K562 (cell line): ENCODE results near the gene SHISAL1. TPM values are rescaled to one million over a fixed set of nuclear protein-coding genes. Genes with fewer than 3 reads are reported as not detected.

Source experiments
- ATAC-seq: fragments of 200-7000 bp; cut with Tn5 transposase; 3 replicates; pipeline ENCODE4 v1.9.1; 2020; ENCODE audit warnings: moderate library complexity
- BruUV-seq: library from RNA; stranded (reverse); fragments of 400-500 nt; replicated peaks from 2 replicates; lab custom pipeline; 2021; lab: Mats Ljungman, UMichigan
- CTCF ChIA-PET: fragments of 300-600 bp; formaldehyde crosslinking; extraction: SDS; loops from one replicate; lab custom pipeline; 2021; ENCODE audit warnings: low intra/inter-chr PET ratio; lab: Yijun Ruan, JAX
- POLR2A ChIA-PET: fragments of 300-600, 350-650 bp; sonication (Branson Sonifier 250); formaldehyde crosslinking; extraction: SDS; loops from one replicate; lab custom pipeline; 2021; ENCODE audit warnings: antibody characterized with exemption, inconsistent platforms; lab: Yijun Ruan, JAX
- DNase-seq, 4 experiments: peaks; one replicate each; pipeline versions ENCODE4 v3.0.0 to v3.0.0-alpha.2; 2011 to 2018; ENCODE audit warnings: low spot score in 3 of 4, mixed read lengths in 3 of 4; ENCODE audit errors: extremely low read depth in 1 of 4
- FAIRE-seq: peaks from 2 replicates; lab custom pipeline; 2011; peaks lifted over from hg19 to GRCh38; lab: Jason Lieb, UNC
- H2AFZ ChIP-seq: 2 replicates; pipeline ENCODE4 v1.6.0; 2011; ENCODE audit warnings: low read depth, low read length, control low read depth, inconsistent platforms
- H3K27ac ChIP-seq: fragments of 200-600 bp; 3 replicates; pipeline ENCODE4 v1.8.0; 2011; ENCODE audit warnings: low read depth, mild to moderate bottlenecking, control low read depth, inconsistent platforms, low read length, moderate library complexity, mixed read lengths; ENCODE audit errors: extremely low read depth
- H3K27me3 ChIP-seq, 2 experiments: fragments of 300-600 bp in 1 of 2; 2 replicates in 1 of 2; 3 replicates in 1 of 2; pipeline versions ENCODE4 v1.6.0 to v1.8.0; 2011; ENCODE audit warnings: inconsistent platforms in 2 of 2, low read length in 2 of 2, mild to moderate bottlenecking in 1 of 2, mixed read lengths in 1 of 2, moderate library complexity in 1 of 2; ENCODE audit not compliant: control insufficient read depth in 2 of 2, insufficient read depth in 2 of 2
- H3K36me3 ChIP-seq: fragments of 300-600 bp; 3 replicates; pipeline ENCODE4 v1.8.0; 2011; ENCODE audit warnings: mild to moderate bottlenecking, low read length, inconsistent platforms; ENCODE audit not compliant: control insufficient read depth, insufficient read depth
- H3K4me1 ChIP-seq, 2 experiments: fragments of 200-600 bp in 1 of 2; replicated peaks in 1 of 2; 2 replicates in 1 of 2; 3 replicates in 1 of 2; pipeline versions ENCODE4 v1.5.1 to v1.8.0; 2011; ENCODE audit warnings: inconsistent platforms in 2 of 2, low read length in 2 of 2, mild to moderate bottlenecking in 1 of 2, mixed read lengths in 1 of 2, moderate library complexity in 1 of 2; ENCODE audit not compliant: control insufficient read depth in 2 of 2, insufficient read depth in 2 of 2
- H3K4me2 ChIP-seq: 2 replicates; pipeline ENCODE4 v1.6.1; 2011; ENCODE audit warnings: low read length, control low read depth, inconsistent platforms, mixed read lengths; ENCODE audit not compliant: insufficient read depth
- H3K4me3 ChIP-seq: fragments of 200-600 bp; sonication (generic), shearing (Covaris generic); 2 replicates; pipeline ENCODE4 v1.5.1; 2016; ENCODE audit warnings: control low read depth, inconsistent platforms
- H3K79me2 ChIP-seq: fragments of 200-600 bp; 3 replicates; pipeline ENCODE4 v1.8.0; 2011; ENCODE audit warnings: low read length, inconsistent platforms; ENCODE audit not compliant: control insufficient read depth, insufficient read depth
- H3K9ac ChIP-seq, 2 experiments: 2 replicates each; pipeline versions ENCODE4 v1.6.0 to v1.6.1; 2011; ENCODE audit warnings: low read depth in 2 of 2, low read length in 2 of 2, control low read depth in 1 of 2, inconsistent platforms in 1 of 2, mild to moderate bottlenecking in 1 of 2, mixed read lengths in 1 of 2; ENCODE audit not compliant: insufficient read depth in 1 of 2
- H3K9me1 ChIP-seq: one replicate; pipeline ENCODE4 v1.6.0; 2011; ENCODE audit warnings: inconsistent platforms, mild to moderate bottlenecking, low read length, moderate library complexity; ENCODE audit not compliant: control insufficient read depth, insufficient read depth
- H3K9me3 ChIP-seq: replicated peaks from 2 replicates; pipeline ENCODE4 v1.5.1; 2011; ENCODE audit warnings: low read depth, low read length, inconsistent platforms; ENCODE audit not compliant: control insufficient read depth, insufficient read depth
- H4K20me1 ChIP-seq: replicated peaks from 2 replicates; pipeline ENCODE4 v1.6.1; 2011; ENCODE audit warnings: low read length, inconsistent platforms, mixed read lengths; ENCODE audit not compliant: control insufficient read depth, insufficient read depth
- FOXK2 ChIP-seq, 2 experiments: fragments of 450-650 bp; IDR thresholded peaks in 1 of 2; conservative IDR thresholded peaks in 1 of 2; 2 replicates each; pipeline ENCODE4 v1.6.1; 2016; ENCODE audit warnings: low read depth in 2 of 2, mild to moderate bottlenecking in 1 of 2
- HOXB6 ChIP-seq: fragments of 250-450 bp; sonication (Bioruptor Pico); IDR thresholded peaks from 2 replicates; pipeline ENCODE4 v1.5.1; 2022; ENCODE audit warnings: mild to moderate bottlenecking, borderline replicate concordance
- MAFK ChIP-seq: IDR thresholded peaks from 2 replicates; pipeline ENCODE4 v1.6.1; 2011; ENCODE audit warnings: low read length, improper control_type of control experiment
- RBBP5 ChIP-seq: fragments of 200-600 bp; sonication (generic); IDR thresholded peaks from 2 replicates; pipeline ENCODE4 v1.6.1; 2012; ENCODE audit warnings: borderline replicate concordance, mild to moderate bottlenecking, low read length, control low read depth, inconsistent platforms; ENCODE audit not compliant: insufficient read depth, poor library complexity, severe bottlenecking
- SREBF2 ChIP-seq: sonication (generic); formaldehyde crosslinking; IDR thresholded peaks from 2 replicates; pipeline ENCODE4 v1.4.0; 2020; ENCODE audit warnings: mild to moderate bottlenecking, missing genetic modification reagents
- TAF1 ChIP-seq: IDR thresholded peaks from 2 replicates; pipeline ENCODE4 v1.6.1; 2011; ENCODE audit warnings: mild to moderate bottlenecking, low read length, moderate library complexity; ENCODE audit not compliant: insufficient read depth, control insufficient read depth, severe bottlenecking; ENCODE audit errors: extremely low read depth
- TBL1XR1 ChIP-seq, 2 experiments: IDR thresholded peaks; 2 replicates each; pipeline ENCODE4 v1.6.1; 2012; ENCODE audit warnings: improper control_type of control experiment in 2 of 2, low read length in 2 of 2, mild to moderate bottlenecking in 1 of 2
- TFAM ChIP-seq: fragments of 250-450 bp; sonication (Bioruptor Pico); conservative IDR thresholded peaks from 2 replicates; pipeline ENCODE4 v1.5.0; 2021; ENCODE audit warnings: mild to moderate bottlenecking, moderate library complexity
- ZC3H4 ChIP-seq: sonication (generic); formaldehyde crosslinking; IDR thresholded peaks from 2 replicates; pipeline ENCODE4 v1.9.0; 2021; ENCODE audit warnings: missing genetic modification reagents, borderline replicate concordance
- ZNF174 ChIP-seq: fragments of 250-450 bp; sonication (Bioruptor Pico); IDR thresholded peaks from 2 replicates; pipeline ENCODE4 v1.4.0; 2020; ENCODE audit warnings: mild to moderate bottlenecking
- WGBS: fragments of 100-300 bp; shearing (Covaris generic); methylation state at CpG from one replicate; pipeline ENCODE4 v1.1.6; 2016; ENCODE audit warnings: low coverage, mixed read lengths; ENCODE audit not compliant: insufficient coverage; ENCODE audit errors: missing lambda C conversion rate; 5-methylcytosine and 5-hydroxymethylcytosine counted together
- in situ Hi-C: fragments of 300-500 bp; cut with MboI; formaldehyde crosslinking; loops from 4 replicates; pipeline ENCODE4 v1.15.0; 2018; ENCODE audit warnings: inconsistent platforms, mixed read lengths
- intact Hi-C: fragments of 100-400 bp; cut with micrococcal nuclease; formaldehyde crosslinking; loops from 2 replicates; pipeline ENCODE4 v1.14.2; 2022
- polyA plus RNA-seq, 8 experiments: library from polyadenylated mRNA; depleted of rRNA in 4 of 8; stranded (reverse) in 5 of 8; unstranded in 3 of 8; fragments of >200 nt; fragmentation: Nextera tagmentation in 2 of 8; fragmentation: Illumina TruSeq in 1 of 8; extraction: Ambion mirVana in 2 of 8; extraction: Trizol in 1 of 8; gene quantifications; 2 replicates each; pipeline versions ENCODE4 v1.2.1 to v1.2.3, GENCODE V29; 2011 to 2014; ENCODE audit warnings: inconsistent platforms in 1 of 8, missing spikeins in 1 of 8
- total RNA-seq, 7 experiments: library from RNA; depleted of rRNA in 6 of 7; stranded (reverse); fragments of >200 nt in 6 of 7; fragmentation: Illumina TruSeq in 2 of 7; extraction: Trizol in 2 of 7; gene quantifications; 2 replicates each; pipeline versions ENCODE4 v1.2.1 to v1.2.3, GENCODE V29; 2011 to 2021; ENCODE audit warnings: low replicate concordance in 1 of 7
- TF ChIP-seq, protein P1 (sequence below): sonication (generic); formaldehyde crosslinking; IDR thresholded peaks from 2 replicates; pipeline ENCODE4 v1.8.0; 2023; ENCODE audit warnings: mild to moderate bottlenecking, missing genetic modification reagents
- TF ChIP-seq, protein P2 (sequence below), 2 experiments: fragments of 200-800 bp in 1 of 2; sonication (Bioruptor generic) in 1 of 2; sonication (generic) in 1 of 2; formaldehyde crosslinking in 1 of 2; IDR thresholded peaks in 1 of 2; conservative IDR thresholded peaks in 1 of 2; 2 replicates each; pipeline versions ENCODE4 v1.5.0 to v1.6.1; 2016 to 2020; ENCODE audit warnings: missing compliant biosample characterization in 1 of 2, missing genetic modification characterization in 1 of 2, missing genetic modification reagents in 1 of 2
- TF ChIP-seq, protein P3 (sequence below): sonication (generic); formaldehyde crosslinking; IDR thresholded peaks from 2 replicates; pipeline ENCODE4 v1.8.1; 2023; ENCODE audit warnings: mild to moderate bottlenecking, missing genetic modification reagents, moderate library complexity
- TF ChIP-seq, protein P4 (sequence below): IDR thresholded peaks from 2 replicates; pipeline ENCODE4 v1.6.1; 2012; ENCODE audit warnings: low read depth, low read length, improper control_type of control experiment, borderline replicate concordance

The SHISAL1 gene
- total and polyA plus RNA-seq, 9 of the 15 experiments (the other 6 are each of a cell fraction or from before 2014, with no cell fraction given) = not detected

DNA sequence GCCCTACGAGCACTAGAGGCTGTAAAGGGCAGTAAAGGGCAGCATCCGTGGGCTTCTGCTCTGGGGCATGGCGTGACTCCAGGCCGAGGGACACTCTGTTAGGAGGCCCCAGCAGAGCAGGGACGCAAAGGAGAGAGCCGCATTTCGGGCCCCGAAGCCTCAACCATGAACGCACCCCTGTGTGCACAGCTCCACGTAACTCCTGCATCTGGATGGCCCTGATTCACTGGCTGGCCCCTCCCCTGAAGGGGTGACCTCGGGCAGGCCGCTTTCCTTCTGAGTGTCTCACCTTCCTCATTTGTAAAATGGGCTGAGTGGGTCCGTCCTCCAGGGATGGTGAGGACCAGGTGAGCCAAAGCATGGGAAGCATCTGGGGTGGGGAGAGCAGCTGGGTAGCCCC lies 13.6 kb downstream of the SHISAL1 start:
- H3K9me1 ChIP-seq = no peaks in the 10 kb centered on the region
- H3K79me2 ChIP-seq = no peaks in the 10 kb centered on the region
- in situ Hi-C loops (no loop called here), intact Hi-C loops (no loop called here)
- CTCF ChIA-PET = no interaction called here
- ATAC-seq (peak; percentile 64), FAIRE-seq (no peak), DNase-seq (no peak)
- H3K9ac ChIP-seq = no peak overlapping the region
- 2% methylated on average over 11 of the region's 13 CpGs for WGBS
- TF ChIP-seq SREBF2 (CRISPR knock-in tag) (no peak), TBL1XR1 (IDR thresholded peaks at IDR 0.05; ENCODE audit: low read length in 2 of 2) (no peak), ZC3H4 (CRISPR knock-in tag) (no peak), TAF1 (no peak), FOXK2 (conservative IDR thresholded peaks at IDR 0.05 in 1 of 2, IDR thresholded peaks at IDR 0.05 in 1 of 2; ENCODE audit: low read depth in 2 of 2) (no peak), RBBP5 (no peak), HOXB6 (CRISPR knock-in tag) (no peak), ZNF174 (CRISPR knock-in tag) (no peak), TFAM (no peak), MAFK (no peak)
- TF ChIP-seq, protein P1, sequence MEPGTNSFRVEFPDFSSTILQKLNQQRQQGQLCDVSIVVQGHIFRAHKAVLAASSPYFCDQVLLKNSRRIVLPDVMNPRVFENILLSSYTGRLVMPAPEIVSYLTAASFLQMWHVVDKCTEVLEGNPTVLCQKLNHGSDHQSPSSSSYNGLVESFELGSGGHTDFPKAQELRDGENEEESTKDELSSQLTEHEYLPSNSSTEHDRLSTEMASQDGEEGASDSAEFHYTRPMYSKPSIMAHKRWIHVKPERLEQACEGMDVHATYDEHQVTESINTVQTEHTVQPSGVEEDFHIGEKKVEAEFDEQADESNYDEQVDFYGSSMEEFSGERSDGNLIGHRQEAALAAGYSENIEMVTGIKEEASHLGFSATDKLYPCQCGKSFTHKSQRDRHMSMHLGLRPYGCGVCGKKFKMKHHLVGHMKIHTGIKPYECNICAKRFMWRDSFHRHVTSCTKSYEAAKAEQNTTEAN = no peak
- TF ChIP-seq, protein P2, sequence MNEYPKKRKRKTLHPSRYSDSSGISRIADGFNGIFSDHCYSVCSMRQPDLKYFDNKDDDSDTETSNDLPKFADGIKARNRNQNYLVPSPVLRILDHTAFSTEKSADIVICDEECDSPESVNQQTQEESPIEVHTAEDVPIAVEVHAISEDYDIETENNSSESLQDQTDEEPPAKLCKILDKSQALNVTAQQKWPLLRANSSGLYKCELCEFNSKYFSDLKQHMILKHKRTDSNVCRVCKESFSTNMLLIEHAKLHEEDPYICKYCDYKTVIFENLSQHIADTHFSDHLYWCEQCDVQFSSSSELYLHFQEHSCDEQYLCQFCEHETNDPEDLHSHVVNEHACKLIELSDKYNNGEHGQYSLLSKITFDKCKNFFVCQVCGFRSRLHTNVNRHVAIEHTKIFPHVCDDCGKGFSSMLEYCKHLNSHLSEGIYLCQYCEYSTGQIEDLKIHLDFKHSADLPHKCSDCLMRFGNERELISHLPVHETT (CRISPR knock-in tag; conservative IDR thresholded peaks at IDR 0.05 in 1 of 2, IDR thresholded peaks at IDR 0.05 in 1 of 2) = no peak
- TF ChIP-seq, protein P3, sequence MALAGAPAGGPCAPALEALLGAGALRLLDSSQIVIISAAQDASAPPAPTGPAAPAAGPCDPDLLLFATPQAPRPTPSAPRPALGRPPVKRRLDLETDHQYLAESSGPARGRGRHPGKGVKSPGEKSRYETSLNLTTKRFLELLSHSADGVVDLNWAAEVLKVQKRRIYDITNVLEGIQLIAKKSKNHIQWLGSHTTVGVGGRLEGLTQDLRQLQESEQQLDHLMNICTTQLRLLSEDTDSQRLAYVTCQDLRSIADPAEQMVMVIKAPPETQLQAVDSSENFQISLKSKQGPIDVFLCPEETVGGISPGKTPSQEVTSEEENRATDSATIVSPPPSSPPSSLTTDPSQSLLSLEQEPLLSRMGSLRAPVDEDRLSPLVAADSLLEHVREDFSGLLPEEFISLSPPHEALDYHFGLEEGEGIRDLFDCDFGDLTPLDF (CRISPR knock-in tag) = no peak
- TF ChIP-seq, protein P4, sequence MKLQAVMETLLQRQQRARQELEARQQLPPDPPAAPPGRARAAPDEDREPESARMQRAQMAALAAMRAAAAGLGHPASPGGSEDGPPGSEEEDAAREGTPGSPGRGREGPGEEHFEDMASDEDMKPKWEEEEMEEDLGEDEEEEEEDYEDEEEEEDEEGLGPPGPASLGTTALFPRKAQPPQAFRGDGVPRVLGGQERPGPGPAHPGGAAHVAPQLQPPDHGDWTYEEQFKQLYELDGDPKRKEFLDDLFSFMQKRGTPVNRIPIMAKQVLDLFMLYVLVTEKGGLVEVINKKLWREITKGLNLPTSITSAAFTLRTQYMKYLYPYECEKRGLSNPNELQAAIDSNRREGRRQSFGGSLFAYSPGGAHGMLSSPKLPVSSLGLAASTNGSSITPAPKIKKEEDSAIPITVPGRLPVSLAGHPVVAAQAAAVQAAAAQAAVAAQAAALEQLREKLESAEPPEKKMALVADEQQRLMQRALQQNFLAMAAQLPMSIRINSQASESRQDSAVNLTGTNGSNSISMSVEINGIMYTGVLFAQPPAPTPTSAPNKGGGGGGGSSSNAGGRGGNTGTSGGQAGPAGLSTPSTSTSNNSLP = no peak
- H3K4me1 ChIP-seq = peaks cover 0 to 8% of the 10 kb centered on the region in 2 experiments; a peak in 1 of 5 replicates
- no peak overlapping the region for H2AFZ ChIP-seq
- no peak overlapping the region for H3K4me2 ChIP-seq
- no TSS peak for BruUV-seq
- H3K27me3 ChIP-seq = peaks cover 4 to 7% of the 10 kb centered on the region in 2 experiments; a peak in 2 of 5 replicates
- H4K20me1 ChIP-seq = no peaks in the 10 kb centered on the region; the same call in 1 of the 2 replicates
- H3K4me3 ChIP-seq = no peak overlapping the region
- no peaks in the 10 kb centered on the region for H3K36me3 ChIP-seq
- no peak overlapping the region for H3K27ac ChIP-seq
- POLR2A ChIA-PET = no interaction called here
- no peaks in the 10 kb centered on the region for H3K9me3 ChIP-seq
